GM12892 (cell line): Measurements from ENCODE around the gene PLPP7.

Source experiments
- DNase-seq: peaks from one replicate; pipeline ENCODE4 v3.0.0; 2011; ENCODE audit not compliant: insufficient read length
- FAIRE-seq: peaks from 2 replicates; lab custom pipeline; 2011; peaks lifted over from hg19 to GRCh38; lab: Jason Lieb, UNC
- POLR2A ChIP-seq: IDR thresholded peaks from 2 replicates; pipeline ENCODE4 v1.6.1; 2011; ENCODE audit warnings: low read depth, low read length, control low read depth
- POLR2AphosphoS5 ChIP-seq: IDR thresholded peaks from 2 replicates; pipeline ENCODE4 v1.6.1; 2011; ENCODE audit warnings: low read depth, low read length, control low read depth
- TAF1 ChIP-seq: IDR thresholded peaks from 2 replicates; pipeline ENCODE4 v1.6.1; 2011; ENCODE audit warnings: low read depth, mild to moderate bottlenecking, control low read depth, low read length, borderline replicate concordance

The PLPP7 gene

GRCh38 chr9:131300444-131300843 lies 10.9 kb downstream of the PLPP7 start:
- DNase-seq (no peak), FAIRE-seq (no peak)
- TF ChIP-seq TAF1: no peak
- TF ChIP-seq POLR2A: no peak
- no peak for TF ChIP-seq POLR2AphosphoS5

- FAIRE-seq (no peak), DNase-seq (no peak)
- TF ChIP-seq POLR2AphosphoS5 (no peak), POLR2A (no peak), TAF1 (no peak)
Observed at GRCh38 chr9:131302244-131303075, 12.9 kb downstream of the PLPP7 start.

- FAIRE-seq: no peak
- no peak for DNase-seq
- TF ChIP-seq POLR2AphosphoS5 (no peak), POLR2A (no peak), TAF1 (no peak)
Observed at GRCh38 chr9:131303381-131304321, 14.1 kb downstream of the PLPP7 start.

GRCh38 chr9:131304676-131305355 lies 15.3 kb downstream of the PLPP7 start:
- FAIRE-seq (no peak), DNase-seq (no peak)
- TF ChIP-seq POLR2AphosphoS5 (no peak), POLR2A (no peak), TAF1 (no peak)

GRCh38 chr9:131306397-131307004 lies 17.0 kb downstream of the PLPP7 start:
- TF ChIP-seq TAF1 (no peak), POLR2AphosphoS5 (no peak), POLR2A (no peak)
- DNase-seq (no peak), FAIRE-seq (no peak)

- TF ChIP-seq POLR2AphosphoS5: no peak
- TF ChIP-seq TAF1: no peak
- no peak for TF ChIP-seq POLR2A
- FAIRE-seq: no peak
- DNase-seq: no peak
Observed at GRCh38 chr9:131307974-131308373, 18.5 kb downstream of the PLPP7 start.

- TF ChIP-seq POLR2AphosphoS5 (no peak), TAF1 (no peak), POLR2A (no peak)
- no peak for DNase-seq
- no peak for FAIRE-seq
Observed at GRCh38 chr9:131308452-131308851, 18.9 kb downstream of the PLPP7 start.

GRCh38 chr9:131308906-131309529 lies 19.5 kb downstream of the PLPP7 start:
- TF ChIP-seq POLR2AphosphoS5: no peak
- TF ChIP-seq POLR2A: no peak
- TF ChIP-seq TAF1: no peak
- DNase-seq (no peak), FAIRE-seq (no peak)

- TF ChIP-seq POLR2A (no peak), TAF1 (no peak)
- no peak for DNase-seq
- FAIRE-seq: no peak
Observed at GRCh38 chr9:131309530-131310276, 20.2 kb downstream of the PLPP7 start.

GRCh38 chr9:131310833-131311554 lies 21.5 kb downstream of the PLPP7 start:
- DNase-seq (no peak), FAIRE-seq (no peak)
- TF ChIP-seq POLR2AphosphoS5 (no peak), TAF1 (no peak), POLR2A (no peak)
